GM21528 (cell line): ENCODE results near the gene COL9A3.

Source experiments
- ATAC-seq: cut with Tn5 transposase; IDR thresholded peaks from one replicate; pipeline ENCODE4 v1.9.1; 2021; ENCODE audit warnings: mild to moderate bottlenecking, moderate library complexity; ENCODE audit not compliant: unreplicated experiment, low FRiP score

Gene COL9A3

DNA sequence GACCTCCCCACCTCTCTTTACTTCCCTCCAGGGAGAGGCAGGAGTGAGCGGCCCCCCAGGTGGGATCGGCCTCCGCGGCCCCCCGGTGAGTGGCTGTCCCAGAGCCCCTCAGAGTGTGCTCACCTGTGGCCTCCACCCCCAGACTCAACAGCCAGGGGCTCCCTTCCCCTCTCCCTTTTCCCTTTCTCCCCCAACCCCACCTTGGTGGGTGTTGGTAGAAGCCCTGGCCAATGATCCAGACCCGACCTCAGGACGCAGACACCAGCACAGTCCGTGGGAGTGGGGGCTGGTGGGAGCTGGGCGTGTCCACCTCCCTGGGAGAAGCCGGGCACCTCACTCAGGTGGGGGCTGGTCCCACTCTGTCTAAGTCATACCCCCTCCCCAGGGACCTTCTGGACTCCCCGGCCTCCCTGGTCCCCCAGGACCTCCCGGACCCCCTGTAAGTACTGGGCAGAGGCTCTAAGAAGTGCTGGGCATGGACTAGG is 4.9 kb downstream of the COL9A3 start:
- no peak for ATAC-seq

DNA sequence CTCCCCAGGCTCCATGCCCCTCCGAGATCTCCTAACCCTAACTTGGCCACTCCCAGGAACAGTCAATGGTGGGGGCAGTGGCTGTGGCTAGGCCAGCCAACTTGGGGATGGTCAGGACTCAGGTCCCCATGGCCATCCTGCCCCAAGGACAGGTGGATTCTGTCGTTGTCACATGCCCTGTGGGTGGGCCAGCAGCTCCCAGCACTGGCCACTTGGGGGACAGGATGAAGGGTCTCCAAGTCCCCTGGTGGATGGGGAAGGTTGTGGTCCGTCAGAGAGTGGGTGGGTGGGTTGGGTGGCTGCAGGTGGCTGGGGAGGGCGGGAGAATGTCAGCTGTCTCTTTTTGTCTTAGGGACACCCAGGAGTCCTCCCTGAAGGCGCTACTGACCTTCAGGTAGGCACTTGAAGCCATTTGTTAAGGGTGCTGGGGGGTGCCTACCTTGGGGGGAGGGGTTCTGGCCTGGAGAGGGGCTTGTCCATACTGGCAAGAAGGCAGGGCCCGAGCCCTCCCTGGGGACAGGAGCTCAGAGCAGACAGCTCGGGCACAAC is 5.5 kb downstream of the COL9A3 start:
- no peak for ATAC-seq

DNA sequence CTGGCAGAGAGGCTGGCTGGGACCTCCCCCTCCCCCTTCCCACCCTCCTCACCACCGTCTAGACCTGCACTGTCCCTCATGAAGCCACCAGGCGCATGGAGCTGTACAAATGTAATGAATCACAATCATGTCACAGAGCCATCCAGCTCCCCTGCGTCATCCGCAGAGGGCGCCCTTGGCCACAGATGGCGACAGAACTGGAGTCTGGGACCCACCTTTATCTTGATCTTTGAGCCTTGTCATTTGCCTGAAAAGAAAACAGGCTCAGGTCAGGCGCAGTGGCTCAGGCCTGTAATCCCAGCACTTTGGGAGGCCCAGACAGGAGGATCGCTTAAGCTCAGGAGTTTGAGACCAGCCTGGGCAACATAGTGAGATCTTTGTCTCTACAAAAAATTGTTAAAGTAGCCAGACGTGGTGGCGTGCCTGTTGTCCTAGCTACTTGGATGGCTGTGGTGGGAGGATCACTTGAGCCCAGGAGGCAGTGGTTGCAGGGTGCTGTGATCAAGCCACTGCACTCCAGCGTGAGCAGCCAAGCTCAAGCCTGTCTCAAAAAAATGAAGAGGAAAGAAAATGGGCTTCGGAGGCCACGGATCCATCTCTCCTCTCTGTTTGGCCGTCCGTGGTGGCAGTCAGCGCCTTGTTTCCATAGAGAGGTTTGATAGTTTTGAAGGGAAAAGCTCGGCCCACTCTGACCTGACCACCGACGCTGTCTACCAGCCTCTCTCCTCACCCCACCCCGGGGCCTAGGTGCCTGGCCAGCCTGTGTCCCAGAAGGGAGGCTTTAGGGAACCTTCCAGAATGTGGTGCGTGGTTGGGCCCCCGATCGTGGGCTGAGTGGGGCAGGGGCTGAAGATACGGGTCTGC is 6.2 kb downstream of the COL9A3 start:
- no peak for ATAC-seq

DNA sequence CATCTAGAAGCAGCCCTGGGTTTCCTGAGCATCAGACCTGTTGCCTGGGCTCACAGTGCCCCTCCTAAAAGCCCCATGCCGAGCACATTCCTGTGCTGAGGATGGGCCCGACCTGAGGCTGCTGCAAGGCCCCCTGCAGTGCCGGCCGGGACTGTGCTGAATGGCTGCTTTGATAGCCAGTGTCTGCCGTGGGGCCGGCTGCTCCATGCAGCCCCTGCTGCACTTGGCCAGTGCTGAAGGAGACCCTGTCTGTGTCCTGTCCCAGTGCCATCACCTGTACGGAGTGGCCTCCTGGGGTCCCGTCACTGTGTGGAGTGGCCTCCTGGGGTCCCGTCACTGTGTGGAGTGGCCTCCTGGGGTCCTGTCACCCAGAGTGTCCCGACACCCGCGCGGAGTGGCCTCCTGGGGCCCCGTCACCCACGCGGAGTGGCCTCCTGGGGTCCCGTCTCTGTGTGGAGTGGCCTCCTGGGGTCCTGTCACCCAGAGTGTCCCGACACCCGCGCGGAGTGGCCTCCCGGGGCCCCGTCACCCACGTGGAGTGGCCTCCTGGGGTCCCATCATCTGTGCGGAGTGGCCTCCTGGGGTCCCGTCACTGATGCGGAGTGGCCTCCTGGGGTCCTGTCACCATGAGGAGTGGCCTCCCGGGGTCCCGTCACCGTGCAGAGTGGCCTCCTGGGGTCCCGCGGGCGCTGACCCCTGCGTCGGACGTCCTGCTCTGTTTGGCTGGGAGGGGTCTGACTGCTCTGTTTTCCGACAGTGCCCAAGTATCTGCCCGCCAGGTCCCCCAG is 7.0 kb downstream of the COL9A3 start:
- ATAC-seq = no peak

DNA sequence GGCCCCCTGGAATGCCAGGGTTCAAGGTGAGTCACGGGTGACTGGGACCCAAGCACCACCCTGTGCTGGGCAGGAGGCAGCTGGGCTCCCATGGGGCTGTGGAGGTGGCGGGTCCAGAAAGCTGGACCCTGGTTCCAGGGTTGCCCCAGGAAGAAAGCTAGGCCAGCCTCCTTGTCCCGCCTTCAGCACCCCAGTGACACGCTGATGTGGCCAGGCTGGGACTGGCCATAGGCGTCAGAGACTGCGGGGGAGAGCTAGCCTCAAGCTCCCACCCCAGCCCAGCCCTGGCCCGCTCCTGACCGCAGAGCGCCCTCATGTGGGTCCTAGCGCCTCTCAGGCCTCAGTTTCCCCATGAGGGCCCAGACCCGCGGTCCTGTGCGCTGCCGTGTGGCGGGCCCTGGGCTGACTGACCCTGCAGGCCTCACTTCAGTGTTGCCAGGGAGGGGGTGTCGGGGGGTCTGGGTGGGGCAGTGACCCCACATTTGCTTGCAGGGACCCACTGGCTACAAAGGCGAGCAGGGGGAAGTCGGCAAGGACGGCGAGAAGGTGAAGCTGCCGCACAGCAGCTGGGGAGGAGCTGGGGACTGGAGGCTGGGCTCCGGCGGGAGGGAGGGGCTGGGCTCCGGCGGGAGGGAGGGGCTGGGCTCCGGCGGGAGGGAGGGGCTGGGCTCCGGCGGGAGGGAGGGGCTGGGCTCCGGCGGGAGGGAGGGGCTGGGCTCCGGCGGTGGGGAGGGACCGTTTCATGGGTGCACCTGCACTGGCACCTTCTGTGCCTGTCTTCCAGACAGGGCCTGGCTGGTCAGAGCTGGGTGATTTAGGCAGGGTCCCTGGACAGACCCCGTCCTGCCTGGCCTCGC is 7.9 kb downstream of the COL9A3 start:
- no peak for ATAC-seq

DNA sequence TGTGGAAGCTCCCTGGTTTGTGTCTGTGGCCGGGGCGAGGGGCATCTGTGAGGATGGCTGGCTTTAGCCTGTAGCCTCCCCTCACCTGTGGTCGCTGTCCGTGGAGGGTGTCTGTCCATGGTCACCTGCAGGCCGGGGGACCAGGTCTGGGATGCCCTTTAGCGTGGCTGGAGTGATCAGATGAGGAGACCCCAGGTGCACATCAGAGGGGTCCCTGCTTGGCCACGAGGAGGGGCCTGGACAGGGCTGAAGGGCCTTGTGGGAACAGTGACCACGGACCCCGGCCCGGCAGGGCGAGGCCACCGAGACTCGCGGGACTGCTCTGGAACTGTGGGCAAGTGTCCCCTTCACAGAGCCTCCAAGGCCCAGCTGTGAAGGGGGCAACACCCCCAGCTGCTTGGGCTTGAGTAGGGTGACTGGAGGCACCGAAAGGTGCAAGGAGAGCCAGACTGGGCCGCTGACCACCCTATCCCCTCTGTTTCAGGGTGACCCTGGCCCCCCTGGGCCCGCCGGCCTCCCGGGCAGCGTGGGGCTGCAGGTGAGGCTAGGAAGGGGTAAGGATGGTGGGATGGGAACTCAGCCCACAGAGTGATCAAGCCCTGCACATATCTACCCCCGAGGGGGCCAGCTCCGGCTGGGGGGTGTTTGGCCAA is 8.6 kb downstream of the COL9A3 start:
- ATAC-seq = no peak

DNA sequence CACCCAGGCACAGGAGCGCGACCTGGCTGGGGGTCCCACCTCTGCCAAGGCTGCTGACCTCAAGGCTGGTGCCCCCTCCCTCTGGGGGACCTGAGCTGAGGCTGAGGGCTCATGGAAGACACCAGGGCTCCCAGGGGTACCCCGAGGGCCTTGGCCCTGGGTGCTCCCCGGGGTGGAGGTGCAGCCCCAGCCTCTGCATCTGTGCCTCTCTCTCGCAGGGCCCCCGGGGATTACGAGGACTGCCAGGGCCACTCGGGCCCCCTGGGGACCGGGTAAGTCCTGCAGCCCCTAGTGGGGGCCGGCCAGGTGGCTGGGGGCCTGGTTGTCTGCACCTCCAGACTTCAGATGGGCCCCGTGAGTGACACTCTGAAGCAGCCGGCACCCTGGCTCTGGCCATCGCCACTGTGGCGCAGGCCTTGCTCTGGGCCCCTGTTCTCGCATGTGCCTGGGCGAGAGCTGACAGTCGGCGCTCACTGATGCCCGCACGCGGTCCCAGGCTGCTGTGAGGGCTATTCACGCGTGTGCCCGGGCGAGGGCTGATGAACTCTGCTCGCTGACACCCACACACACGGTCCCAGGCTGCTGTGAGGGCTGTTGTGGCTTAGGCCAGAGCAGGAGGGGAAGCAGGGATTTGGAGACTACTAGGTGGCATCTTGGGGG is 9.3 kb downstream of the COL9A3 start:
- no peak for ATAC-seq

DNA sequence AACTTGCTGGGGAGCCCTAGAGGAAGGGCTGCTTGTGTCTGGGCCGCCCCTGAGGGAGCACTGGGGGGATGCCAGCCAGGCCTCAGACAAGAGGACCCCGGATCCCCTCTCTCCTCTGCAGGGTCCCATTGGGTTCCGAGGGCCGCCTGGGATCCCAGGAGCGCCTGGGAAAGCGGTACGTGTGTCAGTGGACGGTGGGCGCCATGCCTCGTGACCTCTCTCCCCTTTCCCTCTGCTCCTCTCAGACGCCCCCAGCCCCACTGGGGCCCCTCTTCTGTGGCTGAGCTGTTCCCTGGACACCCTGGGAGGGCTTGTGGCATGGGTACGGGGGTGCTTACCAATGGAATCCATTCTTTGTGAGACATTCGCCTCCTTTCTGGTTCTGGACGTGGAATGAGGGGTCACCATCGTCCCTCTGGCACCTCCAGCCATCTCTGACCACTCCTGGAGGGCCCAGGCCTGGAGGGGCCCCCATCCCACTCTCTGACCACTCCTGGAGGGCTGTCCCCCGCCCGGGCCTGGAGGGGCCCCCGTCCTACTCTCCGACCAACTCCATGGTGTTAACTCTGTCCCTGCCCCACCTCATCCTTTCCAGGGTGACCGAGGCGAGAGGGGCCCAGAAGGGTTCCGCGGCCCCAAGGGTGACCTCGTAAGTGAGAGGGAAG is 9.9 kb downstream of the COL9A3 start:
- ATAC-seq = no peak

DNA sequence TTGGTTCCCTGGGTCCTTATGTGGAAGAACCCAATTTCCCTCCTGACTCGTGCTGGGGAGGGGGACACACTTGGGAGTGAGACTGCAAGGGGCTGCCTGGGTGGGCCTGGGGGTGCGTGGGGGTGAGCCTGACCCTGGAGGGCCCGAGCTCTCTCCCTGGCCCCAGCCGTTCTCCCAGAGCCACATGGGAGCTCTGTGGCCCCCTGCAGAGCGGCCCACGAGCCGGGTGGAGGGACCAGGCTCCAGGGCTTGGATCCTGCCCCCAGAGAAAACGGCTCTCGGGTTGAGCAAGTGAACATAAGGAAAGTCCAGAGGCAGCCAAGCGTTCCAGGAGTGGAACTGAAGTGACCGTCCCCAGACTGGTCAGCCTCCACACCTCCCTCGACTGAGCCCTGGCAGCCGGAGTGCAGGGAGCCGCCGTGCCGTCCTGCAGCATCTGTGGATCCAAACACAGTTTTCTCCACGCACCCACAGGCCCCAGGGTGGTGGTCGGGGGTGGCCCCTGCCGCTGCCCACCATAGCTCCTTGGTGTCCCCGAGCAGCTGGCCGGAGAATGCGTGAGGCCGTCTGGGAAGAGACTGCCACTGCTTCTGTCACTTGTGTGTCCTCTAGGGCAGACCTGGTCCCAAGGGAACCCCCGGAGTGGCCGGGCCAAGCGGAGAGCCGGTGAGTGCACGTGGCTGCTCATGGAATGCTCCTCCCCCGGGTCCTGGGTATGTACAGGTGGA is 10.6 kb downstream of the COL9A3 start:
- no peak for ATAC-seq

DNA sequence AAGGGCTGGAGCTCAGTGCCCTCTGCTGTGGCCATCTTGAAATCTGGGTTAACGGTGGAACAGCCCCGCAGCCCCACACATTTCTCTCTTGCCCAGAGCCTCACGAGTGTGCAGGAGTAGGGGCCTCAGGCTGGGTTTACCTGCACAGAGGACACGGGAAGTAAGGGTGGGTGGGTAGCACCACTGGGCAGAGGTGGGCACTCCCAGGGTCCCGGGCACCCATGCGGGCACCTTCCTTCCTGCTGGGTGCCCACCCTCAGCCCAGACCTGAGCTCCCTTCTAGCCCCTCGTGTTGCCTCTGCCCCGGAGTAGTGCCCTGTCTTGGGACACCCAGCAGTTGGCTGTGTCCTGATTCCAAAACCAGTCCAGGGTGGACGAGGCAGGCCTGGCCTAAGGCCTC is 11.2 kb downstream of the COL9A3 start:
- no peak for ATAC-seq

DNA sequence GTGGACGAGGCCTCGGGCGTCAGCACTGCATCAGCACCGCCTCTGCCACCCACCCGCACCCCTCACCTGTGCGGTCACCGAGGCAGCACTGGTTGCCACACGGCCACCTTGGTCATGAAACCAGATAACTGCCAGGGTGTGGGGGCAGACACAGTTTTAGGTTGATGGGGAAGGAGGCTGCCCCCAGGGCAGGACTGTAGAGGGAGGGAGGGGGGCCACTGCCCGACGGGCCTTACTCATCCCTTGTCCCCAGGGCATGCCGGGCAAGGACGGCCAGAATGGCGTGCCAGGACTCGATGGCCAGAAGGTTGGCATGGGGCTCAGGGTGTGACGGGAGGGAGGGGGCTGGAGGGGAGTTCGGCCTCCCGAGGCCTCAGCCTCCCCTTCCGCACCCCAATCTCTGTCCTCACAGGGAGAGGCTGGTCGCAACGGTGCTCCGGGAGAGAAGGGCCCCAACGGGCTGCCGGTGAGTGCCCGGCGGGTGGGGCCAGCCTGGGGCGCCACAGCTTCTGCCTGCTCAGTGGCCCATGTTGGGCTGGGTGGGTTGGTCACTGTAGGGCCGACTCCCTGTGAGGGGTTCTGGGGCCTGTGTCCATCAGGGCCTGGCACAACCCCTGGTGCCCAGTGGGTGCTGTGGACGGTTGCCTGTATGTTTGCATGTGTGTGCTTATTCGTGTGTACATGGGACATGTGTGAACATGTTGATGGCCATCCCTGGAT is 11.8 kb downstream of the COL9A3 start:
- ATAC-seq = no peak

DNA sequence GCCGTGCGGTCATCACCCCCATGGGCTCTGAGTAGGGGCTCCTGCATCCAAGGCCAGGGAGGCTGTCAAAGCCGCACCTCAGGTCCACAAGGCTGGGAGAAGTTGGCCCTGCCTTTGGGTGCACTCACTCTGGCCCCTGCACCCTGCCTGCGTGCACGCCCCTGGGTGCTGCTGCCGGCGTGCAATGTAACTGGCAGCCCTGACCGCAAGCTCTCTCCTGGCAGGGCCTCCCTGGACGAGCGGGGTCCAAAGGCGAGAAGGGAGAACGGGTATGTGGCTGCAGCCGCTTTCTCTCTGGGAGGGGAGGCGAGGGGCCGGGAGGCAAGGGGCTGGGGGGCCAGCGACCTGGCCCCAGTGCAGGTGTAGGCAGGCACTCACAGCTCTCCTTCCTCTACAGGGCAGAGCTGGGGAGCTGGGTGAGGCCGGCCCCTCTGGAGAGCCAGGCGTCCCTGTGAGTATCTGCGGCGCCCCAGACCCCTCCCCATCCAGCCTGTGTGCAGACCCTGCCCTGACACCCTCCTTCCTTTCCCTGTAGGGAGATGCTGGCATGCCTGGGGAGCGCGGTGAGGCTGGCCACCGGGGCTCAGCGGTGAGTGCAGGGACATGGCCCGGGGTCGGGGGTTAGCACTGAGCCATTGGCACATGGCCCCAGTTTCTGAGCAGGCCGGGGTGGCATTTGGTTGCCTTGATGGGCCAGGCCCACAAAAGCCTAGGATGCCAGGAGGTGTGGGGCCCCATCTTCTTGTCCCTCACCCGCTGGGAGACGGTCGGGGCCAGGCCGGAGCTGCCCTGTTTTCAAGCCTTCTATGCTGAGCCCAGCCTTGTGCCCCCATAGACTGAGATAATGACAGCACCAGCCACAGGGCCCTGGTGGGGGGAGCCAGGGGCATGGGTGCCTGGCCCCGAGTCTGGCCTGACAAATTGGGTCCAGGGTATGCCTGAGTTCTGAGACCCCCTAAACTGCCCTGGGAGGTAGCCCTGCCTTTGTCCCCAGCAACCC is 12.7 kb downstream of the COL9A3 start:
- no peak for ATAC-seq

DNA sequence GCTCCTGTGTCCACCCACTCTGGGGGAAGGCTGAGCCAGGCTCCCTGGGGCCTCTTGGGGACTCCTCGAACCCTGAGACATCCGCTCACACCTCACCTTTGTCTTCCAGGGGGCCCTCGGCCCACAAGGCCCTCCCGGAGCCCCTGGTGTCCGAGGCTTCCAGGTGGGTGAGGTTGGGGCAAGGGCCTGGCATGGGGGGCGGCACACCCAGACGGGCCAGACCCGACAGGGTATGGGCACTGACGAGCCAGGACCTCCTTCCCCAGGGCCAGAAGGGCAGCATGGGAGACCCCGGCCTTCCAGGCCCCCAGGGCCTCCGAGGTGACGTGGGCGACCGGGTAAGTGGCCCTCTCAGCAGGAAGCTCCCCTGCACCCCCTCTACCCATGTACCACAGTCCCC is 13.4 kb downstream of the COL9A3 start:
- ATAC-seq = no peak

DNA sequence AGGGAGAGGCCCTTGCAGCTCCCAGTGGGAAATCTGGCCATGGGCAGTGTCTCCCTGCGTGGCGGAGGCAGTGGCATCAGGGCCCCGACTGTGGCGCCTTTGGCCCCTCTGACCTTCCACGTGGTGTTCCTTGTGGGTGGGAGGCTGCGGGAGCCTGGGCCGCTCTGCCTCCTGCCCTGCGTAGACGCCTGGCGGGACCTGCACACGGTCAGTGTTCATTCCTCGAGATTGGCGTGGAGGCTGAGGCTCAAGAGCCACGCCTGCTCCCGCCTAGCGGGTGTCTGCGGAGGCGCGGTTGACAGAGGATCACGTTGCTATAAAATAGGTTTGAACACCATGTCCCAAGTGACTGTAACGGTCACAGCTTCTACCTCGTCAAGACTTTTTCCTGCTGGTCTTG is 14.0 kb downstream of the COL9A3 start:
- no peak for ATAC-seq

DNA sequence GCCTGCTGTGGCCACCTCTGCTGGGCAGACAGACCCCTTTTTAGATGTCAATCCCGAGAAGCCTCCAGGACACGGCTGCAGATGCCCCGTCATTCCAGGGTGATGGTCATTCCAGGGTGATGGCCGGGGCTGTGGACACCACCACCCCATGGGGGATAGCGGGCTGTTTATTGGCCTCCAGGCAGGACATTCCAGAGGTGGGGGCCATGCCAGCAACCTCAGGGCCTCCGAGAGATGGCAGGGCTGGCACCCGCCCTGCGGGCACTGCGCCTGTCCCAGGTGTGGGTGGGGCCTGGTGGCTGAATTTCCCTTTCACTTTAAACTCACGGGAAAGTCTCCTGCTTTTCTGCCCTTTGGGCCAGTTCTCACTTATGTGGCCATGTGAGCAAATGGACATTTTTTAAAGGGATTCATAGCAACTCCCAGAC is 14.5 kb downstream of the COL9A3 start:
- ATAC-seq = no peak

DNA sequence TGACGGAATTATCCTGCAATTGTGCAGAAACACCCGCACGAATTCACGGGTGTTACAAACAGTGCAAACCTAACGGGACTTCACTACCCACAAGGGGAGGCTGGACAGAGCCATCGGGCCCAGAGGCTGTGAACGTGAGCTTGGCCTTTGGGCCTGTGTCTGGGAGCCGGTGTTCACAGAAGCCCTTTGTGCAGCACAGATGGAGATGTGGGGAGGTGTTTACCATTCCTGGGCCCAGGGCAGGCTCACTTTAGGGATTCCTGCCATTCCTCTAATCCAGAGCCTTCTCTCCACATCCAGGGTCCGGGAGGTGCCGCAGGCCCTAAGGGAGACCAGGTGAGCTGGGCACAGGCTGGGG is 15.0 kb downstream of the COL9A3 start:
- no peak for ATAC-seq
